GM23248 (cell line): Measurements from ENCODE around the gene NEMF. TPM values are rescaled to one million over a fixed set of nuclear protein-coding genes. Genes with fewer than 3 reads are reported as not detected.

Source experiments
- DNase-seq: peaks from one replicate; pipeline ENCODE4 v3.0.0-alpha.2; 2015
- H2AFZ ChIP-seq: fragments of 200-600 bp; sonication (generic); 2 replicates; pipeline ENCODE4 v1.6.1; 2016; ENCODE audit warnings: antibody characterized with exemption
- H3F3A ChIP-seq: fragments of 200-600 bp; sonication (generic); 2 replicates; pipeline ENCODE4 v1.6.1; 2016; ENCODE audit warnings: mild to moderate bottlenecking, antibody characterized with exemption, mixed run types; ENCODE audit not compliant: insufficient read depth
- H3K27ac ChIP-seq: fragments of 200-600 bp; sonication (generic); 2 replicates; pipeline ENCODE4 v1.5.1; 2016; ENCODE audit warnings: mild to moderate bottlenecking
- H3K27me3 ChIP-seq: fragments of 200-600 bp; sonication (generic); replicated peaks from 2 replicates; pipeline ENCODE4 v1.6.1; 2016; ENCODE audit warnings: mild to moderate bottlenecking; ENCODE audit not compliant: insufficient read depth
- H3K36me3 ChIP-seq: fragments of 200-600 bp; sonication (generic); 2 replicates; pipeline ENCODE4 v1.6.1; 2016; ENCODE audit warnings: low read depth, mild to moderate bottlenecking
- H3K4me1 ChIP-seq: fragments of 200-600 bp; sonication (generic); 2 replicates; pipeline ENCODE4 v1.6.1; 2016; ENCODE audit warnings: mild to moderate bottlenecking; ENCODE audit not compliant: insufficient read depth
- H3K4me2 ChIP-seq: fragments of 200-600 bp; sonication (generic); one replicate; pipeline ENCODE4 v1.6.1; 2016; ENCODE audit warnings: mild to moderate bottlenecking; ENCODE audit not compliant: unreplicated experiment
- H3K4me3 ChIP-seq: fragments of 200-600 bp; sonication (generic); 2 replicates; pipeline ENCODE4 v1.5.1; 2016; ENCODE audit warnings: mild to moderate bottlenecking
- H3K79me2 ChIP-seq: fragments of 200-600 bp; sonication (generic); 2 replicates; pipeline ENCODE4 v1.6.1; 2016; ENCODE audit warnings: mild to moderate bottlenecking; ENCODE audit not compliant: insufficient read depth
- H3K9ac ChIP-seq: fragments of 200-600 bp; sonication (generic); 2 replicates; pipeline ENCODE4 v1.6.1; 2016; ENCODE audit warnings: mild to moderate bottlenecking
- H3K9me2 ChIP-seq: fragments of 200-600 bp; sonication (generic); 2 replicates; pipeline ENCODE4 v1.6.1; 2016; ENCODE audit warnings: mixed run types, mild to moderate bottlenecking, moderate library complexity; ENCODE audit not compliant: insufficient read depth
- H3K9me3 ChIP-seq: fragments of 200-600 bp; sonication (generic); one replicate; pipeline ENCODE4 v1.6.1; 2017; ENCODE audit warnings: low read depth
- H4K20me1 ChIP-seq: fragments of 200-600 bp; sonication (generic); 2 replicates; pipeline ENCODE4 v1.6.0; 2016; ENCODE audit not compliant: insufficient read depth
- EZH2 ChIP-seq: fragments of 200-600 bp; sonication (generic); IDR thresholded peaks from 2 replicates; pipeline ENCODE4 v1.6.1; 2018; ENCODE audit warnings: antibody characterized with exemption, mild to moderate bottlenecking; ENCODE audit not compliant: insufficient read depth, poor library complexity, severe bottlenecking
- EZH2phosphoT487 ChIP-seq: fragments of 200-600 bp; sonication (generic); IDR thresholded peaks from 2 replicates; pipeline ENCODE4 v1.6.1; 2018; ENCODE audit warnings: antibody characterized with exemption, moderate library complexity, mild to moderate bottlenecking, low read depth; ENCODE audit not compliant: insufficient read depth
- WGBS, 2 experiments: methylation state at CpG; one replicate each; pipeline ENCODE4 v1.1.6; 2015 to 2017; ENCODE audit warnings: low lambda C conversion rate in 2 of 2, low coverage in 1 of 2; ENCODE audit errors: missing lambda C conversion rate in 2 of 2; 5-methylcytosine and 5-hydroxymethylcytosine counted together
- in situ Hi-C: fragments of 300-500 bp; cut with MboI; formaldehyde crosslinking; loops from 2 replicates; pipeline ENCODE4 v1.15.0; 2020
- polyA plus RNA-seq: library from polyadenylated mRNA; unstranded; fragments of >200 nt; fragmentation: Nextera tagmentation; extraction: Ambion mirVana; gene quantifications from 2 replicates; pipeline ENCODE4 v1.2.1, GENCODE V29; 2016
- total RNA-seq: library from RNA; depleted of rRNA; stranded (reverse); fragments of >200 nt; shearing (Covaris generic); gene quantifications from 2 replicates; pipeline ENCODE4 v1.2.3, GENCODE V29; 2014

The NEMF gene
- total and polyA plus RNA-seq, 2 experiments from 2014 or later, result 56.5 to 65.9 TPM

DNA sequence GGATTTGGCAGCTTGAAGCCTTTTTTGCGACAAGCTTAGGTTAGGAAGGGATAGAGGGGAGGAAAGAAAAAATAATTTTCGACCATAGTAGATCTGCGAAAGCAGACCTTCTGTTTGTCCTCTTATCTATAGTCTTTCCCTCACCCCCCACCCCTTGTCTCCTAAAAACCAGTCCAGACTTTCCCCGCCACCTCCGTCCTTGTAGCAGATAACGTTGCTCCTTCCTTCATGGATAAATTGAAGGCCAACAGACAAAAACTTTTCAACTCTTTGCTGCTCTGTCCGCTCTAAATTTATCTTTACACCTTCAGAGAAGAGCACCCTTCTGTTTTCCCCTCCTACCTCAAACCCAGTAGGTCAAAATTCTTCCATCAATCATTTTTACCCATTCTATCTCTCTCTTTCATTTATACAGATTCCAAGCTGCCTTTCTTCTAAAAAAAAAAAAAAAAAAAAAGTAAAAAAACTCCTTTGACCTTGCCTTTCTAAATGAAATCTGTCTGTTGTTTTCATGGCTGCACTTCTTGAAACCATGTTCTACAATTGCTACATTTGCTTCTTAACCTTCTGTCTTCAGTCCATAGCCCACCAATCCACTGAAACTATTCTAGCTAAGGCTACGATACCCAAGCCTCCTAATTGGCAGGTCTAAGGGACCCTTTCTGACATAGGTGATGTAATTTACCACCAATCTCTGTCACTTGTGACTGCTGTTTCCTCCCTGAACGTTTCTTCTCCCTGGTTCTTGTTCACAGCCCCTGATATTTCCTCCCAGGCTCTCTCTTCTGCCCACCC lies 11.1 kb upstream of the NEMF start:
- peaks cover 27% of the 10 kb centered on the region for H3K4me1 ChIP-seq
- H3K27me3 ChIP-seq, result no peaks in the 10 kb centered on the region
- 16% methylated on average over 9 of the region's 9 CpGs for WGBS, 2 experiments
- TF ChIP-seq EZH2 (no peak), EZH2phosphoT487 (no peak)
- H3K27ac ChIP-seq, result peak overlapping the region; percentile 100
- H3K4me3 ChIP-seq, result peak overlapping the region; percentile 98
- DNase-seq, result peak; percentile 31
- H3K9ac ChIP-seq, result peak overlapping the region; percentile 96
- H3K36me3 ChIP-seq, result no peaks in the 10 kb centered on the region
- peaks cover 37% of the 10 kb centered on the region for H3F3A ChIP-seq
- H3K79me2 ChIP-seq, result peaks cover 21% of the 10 kb centered on the region
- peak overlapping the region; percentile 96 for H2AFZ ChIP-seq
- no peaks in the 10 kb centered on the region for H3K9me3 ChIP-seq
- H4K20me1 ChIP-seq, result no peaks in the 10 kb centered on the region
- no peaks in the 10 kb centered on the region for H3K9me2 ChIP-seq
- in situ Hi-C loops, result loop anchor here (25.0 kb wide), 1 partner anchor 674 kb away; the partner anchor contains the start of gene MAP4K5
- H3K4me2 ChIP-seq, result peak overlapping the region; percentile 97

DNA sequence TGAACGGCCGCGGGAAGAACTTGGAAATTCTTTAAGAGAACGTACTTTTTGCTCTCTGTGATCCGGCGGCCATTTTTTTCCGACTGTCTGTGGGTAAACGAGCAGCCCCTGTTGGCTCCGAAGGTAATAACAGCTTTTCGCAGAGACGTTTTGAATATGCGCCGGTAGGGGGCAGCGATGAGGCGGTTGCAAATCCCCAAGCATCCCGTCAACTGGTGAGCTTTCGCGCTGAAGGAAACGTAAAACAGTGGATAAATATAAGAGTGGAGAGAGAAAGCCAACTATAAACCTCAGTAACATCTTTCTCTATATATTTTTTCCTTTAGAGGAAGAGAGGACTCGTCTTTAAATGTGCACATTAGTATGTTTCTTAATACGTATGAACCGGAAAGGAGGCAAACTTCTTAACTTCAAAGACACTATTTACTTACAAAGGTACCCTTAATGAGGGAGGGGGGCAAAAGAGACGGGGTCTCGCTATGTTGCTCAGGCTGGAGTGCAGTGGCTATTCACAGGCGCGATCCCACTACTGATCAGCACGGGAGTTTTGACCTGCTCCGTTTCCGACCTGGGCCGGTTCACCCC lies 9.6 kb upstream of the NEMF start:
- in situ Hi-C loops, result loop anchor here (25.0 kb wide), 1 partner anchor 675 kb away; the partner anchor contains the start of gene MAP4K5
- peaks cover 21% of the 10 kb centered on the region for H3K79me2 ChIP-seq
- peaks cover 20% of the 10 kb centered on the region for H3K4me1 ChIP-seq
- H4K20me1 ChIP-seq, result no peaks in the 10 kb centered on the region
- no peaks in the 10 kb centered on the region for H3K27me3 ChIP-seq
- H3K4me3 ChIP-seq, result peak overlapping the region; percentile 98
- H2AFZ ChIP-seq, result peak overlapping the region; percentile 96
- H3K9ac ChIP-seq, result peak overlapping the region; percentile 99
- no peaks in the 10 kb centered on the region for H3K9me2 ChIP-seq
- H3F3A ChIP-seq, result peaks cover 35% of the 10 kb centered on the region
- peak; percentile 89 for DNase-seq
- H3K4me2 ChIP-seq, result peak overlapping the region; percentile 85
- peak overlapping the region; percentile 100 for H3K27ac ChIP-seq
- 0 to 1% methylated on average over 27 to 28 of the region's 30 CpGs for WGBS, 2 experiments
- H3K36me3 ChIP-seq, result no peaks in the 10 kb centered on the region
- no peak for TF ChIP-seq EZH2
- TF ChIP-seq EZH2phosphoT487, result no peak
- H3K9me3 ChIP-seq, result no peaks in the 10 kb centered on the region

DNA sequence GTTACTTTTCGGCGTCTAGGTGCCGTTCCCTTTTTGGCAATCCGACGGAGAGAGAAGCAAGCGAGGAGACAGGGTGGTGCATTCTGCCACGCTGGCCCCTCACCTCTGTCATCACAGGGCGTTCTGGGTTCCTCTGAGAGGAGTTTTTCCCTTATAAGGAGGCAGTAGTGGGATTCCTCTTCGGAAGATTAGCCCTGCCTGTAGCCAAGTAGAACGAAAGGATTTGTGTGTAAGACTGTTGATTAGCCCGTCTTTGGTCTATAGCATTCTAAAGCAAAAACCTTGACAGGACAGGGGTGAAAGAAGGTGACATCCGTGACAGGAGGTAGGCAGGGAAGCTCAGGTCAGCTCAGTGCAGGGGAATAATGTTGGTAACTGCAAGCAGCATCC lies 9.1 kb upstream of the NEMF start:
- TF ChIP-seq EZH2, result no peak
- no peak for TF ChIP-seq EZH2phosphoT487
- peak overlapping the region; percentile 98 for H3K4me3 ChIP-seq
- DNase-seq, result peak; percentile 86
- peak overlapping the region; percentile 96 for H2AFZ ChIP-seq
- 0 to 1% methylated on average over 12 of the region's 12 CpGs for WGBS, 2 experiments
- H3K79me2 ChIP-seq, result peaks cover 21% of the 10 kb centered on the region
- no peaks in the 10 kb centered on the region for H3K9me2 ChIP-seq
- no peaks in the 10 kb centered on the region for H4K20me1 ChIP-seq
- H3K9ac ChIP-seq, result peak overlapping the region; percentile 99
- H3K27me3 ChIP-seq, result no peaks in the 10 kb centered on the region
- in situ Hi-C loops, result loop anchor here (25.0 kb wide), 1 partner anchor 676 kb away; the partner anchor contains the start of gene MAP4K5
- H3K27ac ChIP-seq, result peak overlapping the region; percentile 100
- peaks cover 20% of the 10 kb centered on the region for H3K4me1 ChIP-seq
- H3K4me2 ChIP-seq, result peak overlapping the region; percentile 85
- H3K9me3 ChIP-seq, result no peaks in the 10 kb centered on the region
- H3F3A ChIP-seq, result peaks cover 35% of the 10 kb centered on the region
- H3K36me3 ChIP-seq, result no peaks in the 10 kb centered on the region

DNA sequence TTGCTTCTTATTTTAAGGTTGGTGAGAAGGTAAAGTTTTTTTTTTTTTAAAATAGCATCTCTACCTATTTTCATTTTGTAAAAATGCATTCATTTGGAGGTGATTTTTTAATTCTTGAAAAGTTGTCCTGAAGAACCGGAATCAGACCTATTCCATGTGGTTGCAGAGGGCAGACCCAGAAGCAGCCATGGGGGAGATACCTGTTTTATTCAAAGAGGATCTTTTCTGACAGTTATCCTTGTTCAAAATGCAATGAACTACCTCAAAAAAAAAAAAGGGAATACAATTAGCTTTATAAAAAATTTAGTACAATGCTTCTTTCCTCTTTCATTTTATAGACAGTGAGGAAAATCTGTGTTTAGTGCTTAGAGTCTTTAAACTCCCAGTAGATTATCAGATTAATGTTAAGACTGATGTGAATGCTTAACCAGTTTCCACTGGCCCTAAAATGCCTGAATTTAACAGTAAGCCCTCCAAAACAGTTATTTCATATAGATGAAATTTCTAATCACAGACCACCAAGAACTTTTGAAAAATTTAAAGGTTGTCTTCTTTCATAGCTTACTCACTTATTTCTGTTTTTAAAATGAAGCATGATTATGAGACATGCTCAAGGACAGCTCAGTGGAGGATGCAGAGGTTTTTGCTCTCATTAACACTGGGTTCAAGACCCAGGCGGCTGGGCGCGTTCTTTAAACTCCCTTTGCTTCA lies 8.6 kb upstream of the NEMF start:
- peaks cover 20% of the 10 kb centered on the region for H3K4me1 ChIP-seq
- peak overlapping the region; percentile 85 for H3K4me2 ChIP-seq
- H3K27me3 ChIP-seq, result no peaks in the 10 kb centered on the region
- peaks cover 35% of the 10 kb centered on the region for H3F3A ChIP-seq
- peaks cover 21% of the 10 kb centered on the region for H3K79me2 ChIP-seq
- peak; percentile 11 for DNase-seq
- H4K20me1 ChIP-seq, result no peaks in the 10 kb centered on the region
- no peaks in the 10 kb centered on the region for H3K9me2 ChIP-seq
- H3K9me3 ChIP-seq, result no peaks in the 10 kb centered on the region
- WGBS, 2 experiments, result 22 to 25% methylated on average over 4 of the region's 4 CpGs
- TF ChIP-seq EZH2 (no peak), EZH2phosphoT487 (no peak)
- H3K36me3 ChIP-seq, result no peaks in the 10 kb centered on the region
- peak overlapping the region; percentile 99 for H3K9ac ChIP-seq
- H2AFZ ChIP-seq, result peak overlapping the region; percentile 96
- peak overlapping the region; percentile 100 for H3K27ac ChIP-seq
- H3K4me3 ChIP-seq, result peak overlapping the region; percentile 98
- in situ Hi-C loops, result loop anchor here (25.0 kb wide), 1 partner anchor 676 kb away; the partner anchor contains the start of gene MAP4K5
